ENCODE data around the gene IFNG-AS1.

- TF ChIP-seq CTCF (conservative IDR thresholded peaks at IDR 0.05 in 1 of 2, IDR thresholded peaks at IDR 0.05 in 1 of 2; ENCODE audit: extremely low read depth in 1 of 2, insufficient read depth in 1 of 2, low read depth in 1 of 2, low read length in 2 of 2) (no peak), EZH2 (IDR thresholded peaks at IDR 0.05; ENCODE audit: borderline replicate concordance, low read length) (no peak)
Observed at GRCh38 chr12:68018315-68018714, 29.1 kb downstream of the IFNG-AS1 start.

Data from mammary epithelial cell (primary cell).